HEK293 (cell line): ENCODE results near the gene CAMTA2.
A peak's percentile ranks its signal among the peaks of the same experiment; 100 is the strongest.

ENCODE experiments used
- EGR2 ChIP-seq: fragments of 450-650 bp; formaldehyde crosslinking; IDR thresholded peaks from 2 replicates; pipeline ENCODE4 v1.5.1; 2016; ENCODE audit warnings: low read depth, missing biosample characterization, missing genetic modification characterization
- GLI4 ChIP-seq: fragments of 450-650 bp; formaldehyde crosslinking; IDR thresholded peaks from 2 replicates; pipeline ENCODE4 v1.5.1; 2016; ENCODE audit warnings: missing biosample characterization, missing genetic modification characterization
- HOXD13 ChIP-seq: sonication (generic); formaldehyde crosslinking; IDR thresholded peaks from 2 replicates; pipeline ENCODE4 v1.8.0; 2022; ENCODE audit warnings: missing genetic modification reagents, borderline replicate concordance
- MEIS1 ChIP-seq: sonication (generic); formaldehyde crosslinking; IDR thresholded peaks from 2 replicates; pipeline ENCODE4 v1.8.1; 2022; ENCODE audit warnings: missing genetic modification reagents, mild to moderate bottlenecking, borderline replicate concordance
- MZF1 ChIP-seq: fragments of 450-650 bp; formaldehyde crosslinking; IDR thresholded peaks from 2 replicates; pipeline ENCODE4 v1.5.1; 2017; ENCODE audit warnings: missing biosample characterization, missing genetic modification characterization, borderline replicate concordance
- SALL2 ChIP-seq: fragments of 450-650 bp; formaldehyde crosslinking; IDR thresholded peaks from 2 replicates; pipeline ENCODE4 v1.5.0; 2017; ENCODE audit warnings: missing biosample characterization, mild to moderate bottlenecking, missing genetic modification characterization, borderline replicate concordance
- YY1 ChIP-seq: fragments of 450-650 bp; formaldehyde crosslinking; IDR thresholded peaks from 2 replicates; pipeline ENCODE4 v1.5.1; 2018; ENCODE audit warnings: missing biosample characterization, missing genetic modification characterization
- ZBTB7A ChIP-seq: fragments of 450-650 bp; formaldehyde crosslinking; IDR thresholded peaks from 2 replicates; pipeline ENCODE4 v1.5.1; 2016; ENCODE audit warnings: low read depth, missing biosample characterization, missing genetic modification characterization
- ZBTB8A ChIP-seq: fragments of 450-650 bp; formaldehyde crosslinking; IDR thresholded peaks from 2 replicates; pipeline ENCODE4 v1.5.1; 2016; ENCODE audit warnings: missing biosample characterization, missing genetic modification characterization
- ZFHX2 ChIP-seq: fragments of 450-650 bp; formaldehyde crosslinking; conservative IDR thresholded peaks from 2 replicates; pipeline ENCODE4 v1.5.1; 2016; ENCODE audit warnings: missing biosample characterization, missing genetic modification characterization
- ZNF169 ChIP-seq: fragments of 450-650 bp; formaldehyde crosslinking; IDR thresholded peaks from 2 replicates; pipeline ENCODE4 v1.5.1; 2016; ENCODE audit warnings: missing biosample characterization, missing genetic modification characterization
- ZNF23 ChIP-seq: fragments of 450-650 bp; formaldehyde crosslinking; IDR thresholded peaks from 2 replicates; pipeline ENCODE4 v1.5.1; 2016; ENCODE audit warnings: missing biosample characterization, missing genetic modification characterization, borderline replicate concordance
- ZNF292 ChIP-seq: fragments of 450-650 bp; formaldehyde crosslinking; IDR thresholded peaks from 2 replicates; pipeline ENCODE4 v1.5.1; 2016; ENCODE audit warnings: low read depth, missing biosample characterization, missing genetic modification characterization, borderline replicate concordance
- ZNF335 ChIP-seq: fragments of 450-650 bp; formaldehyde crosslinking; conservative IDR thresholded peaks from 2 replicates; pipeline ENCODE4 v1.5.1; 2016; ENCODE audit warnings: missing biosample characterization, missing genetic modification characterization
- ZNF433 ChIP-seq: fragments of 450-650 bp; formaldehyde crosslinking; IDR thresholded peaks from 2 replicates; pipeline ENCODE4 v1.5.1; 2016; ENCODE audit warnings: missing biosample characterization, missing genetic modification characterization, low read depth
- ZNF529 ChIP-seq: fragments of 450-650 bp; formaldehyde crosslinking; IDR thresholded peaks from 2 replicates; pipeline ENCODE4 v1.5.1; 2017; ENCODE audit warnings: missing genetic modification characterization, missing biosample characterization; ENCODE audit not compliant: insufficient replicate concordance
- ZNF530 ChIP-seq: fragments of 450-650 bp; formaldehyde crosslinking; IDR thresholded peaks from 2 replicates; pipeline ENCODE4 v1.5.1; 2016; ENCODE audit warnings: low read depth, missing biosample characterization, missing genetic modification characterization
- ZNF555 ChIP-seq: fragments of 450-650 bp; formaldehyde crosslinking; conservative IDR thresholded peaks from 2 replicates; pipeline ENCODE4 v1.5.1; 2017; ENCODE audit warnings: missing biosample characterization, mild to moderate bottlenecking, missing genetic modification characterization, inconsistent platforms
- ZNF600 ChIP-seq: fragments of 450-650 bp; formaldehyde crosslinking; IDR thresholded peaks from 2 replicates; pipeline ENCODE4 v1.5.1; 2016; ENCODE audit warnings: missing biosample characterization, missing genetic modification characterization
- ZNF623 ChIP-seq: fragments of 450-650 bp; formaldehyde crosslinking; IDR thresholded peaks from 2 replicates; pipeline ENCODE4 v1.5.1; 2016; ENCODE audit warnings: missing biosample characterization, missing genetic modification characterization
- ZNF776 ChIP-seq: fragments of 450-650 bp; formaldehyde crosslinking; IDR thresholded peaks from 2 replicates; pipeline ENCODE4 v1.5.0; 2017; ENCODE audit warnings: missing biosample characterization, missing genetic modification characterization, borderline replicate concordance
- ZNF777 ChIP-seq: fragments of 450-650 bp; formaldehyde crosslinking; IDR thresholded peaks from 2 replicates; pipeline ENCODE4 v1.5.1; 2017; ENCODE audit warnings: missing biosample characterization, missing genetic modification characterization, borderline replicate concordance
- ZNF791 ChIP-seq: fragments of 450-650 bp; formaldehyde crosslinking; IDR thresholded peaks from 2 replicates; pipeline ENCODE4 v1.5.1; 2016; ENCODE audit warnings: missing biosample characterization, missing genetic modification characterization
- ZNF792 ChIP-seq: fragments of 450-650 bp; formaldehyde crosslinking; IDR thresholded peaks from 2 replicates; pipeline ENCODE4 v1.5.1; 2016; ENCODE audit warnings: missing biosample characterization, missing genetic modification characterization
- TF ChIP-seq, protein P1 (sequence below): fragments of 450-650 bp; formaldehyde crosslinking; IDR thresholded peaks from 2 replicates; pipeline ENCODE4 v1.5.1; 2017; ENCODE audit warnings: missing biosample characterization, missing genetic modification characterization
- TF ChIP-seq, protein P2 (sequence below): fragments of 450-650 bp; formaldehyde crosslinking; conservative IDR thresholded peaks from 2 replicates; pipeline ENCODE4 v1.5.1; 2016; ENCODE audit warnings: low read depth, missing biosample characterization, missing genetic modification characterization
- TF ChIP-seq, protein P3 (sequence below): fragments of 450-650 bp; formaldehyde crosslinking; IDR thresholded peaks from 2 replicates; pipeline ENCODE4 v1.5.1; 2016; ENCODE audit warnings: missing biosample characterization, missing genetic modification characterization
- TF ChIP-seq, protein P4 (sequence below): fragments of 450-650 bp; formaldehyde crosslinking; IDR thresholded peaks from 2 replicates; pipeline ENCODE4 v1.5.1; 2016; ENCODE audit warnings: missing biosample characterization, missing genetic modification characterization
- TF ChIP-seq, protein P5 (sequence below): sonication (generic); formaldehyde crosslinking; IDR thresholded peaks from 2 replicates; pipeline ENCODE4 v1.8.1; 2022; ENCODE audit warnings: mild to moderate bottlenecking, moderate library complexity, missing genetic modification reagents

The CAMTA2 gene

GRCh38 chr17:4948166-4948930 is 39.1 kb downstream of the CAMTA2 start, which contains the start of gene PFN1 (continued):
- TF ChIP-seq ZNF23 (tag by site-specific recombination), result no peak
- TF ChIP-seq ZNF433 (tag by site-specific recombination), result 0 out of 2 replicates have a peak, but pooled peaks have one; percentile 5
- 0 out of 2 replicates have a peak, but pooled peaks have one; percentile 41 for TF ChIP-seq ZNF169
- peak; percentile 71; the same call in 1 of the 2 replicates for TF ChIP-seq ZNF777 (tag by site-specific recombination)
- TF ChIP-seq ZNF623 (tag by site-specific recombination), result 0 out of 2 replicates have a peak, but pooled peaks have one; percentile 4
- 0 out of 2 replicates have a peak, but pooled peaks have one; percentile 10 for TF ChIP-seq EGR2 (tag by site-specific recombination)
- 0 out of 2 replicates have a peak, but pooled peaks have one; percentile 37 for TF ChIP-seq GLI4 (tag by site-specific recombination)
- peak; percentile 65 for TF ChIP-seq ZBTB8A (tag by site-specific recombination)
- no peak; the same call in none of the 2 replicates for TF ChIP-seq ZNF600 (tag by site-specific recombination)
- TF ChIP-seq ZNF292 (tag by site-specific recombination), result no peak
- TF ChIP-seq, protein P1, sequence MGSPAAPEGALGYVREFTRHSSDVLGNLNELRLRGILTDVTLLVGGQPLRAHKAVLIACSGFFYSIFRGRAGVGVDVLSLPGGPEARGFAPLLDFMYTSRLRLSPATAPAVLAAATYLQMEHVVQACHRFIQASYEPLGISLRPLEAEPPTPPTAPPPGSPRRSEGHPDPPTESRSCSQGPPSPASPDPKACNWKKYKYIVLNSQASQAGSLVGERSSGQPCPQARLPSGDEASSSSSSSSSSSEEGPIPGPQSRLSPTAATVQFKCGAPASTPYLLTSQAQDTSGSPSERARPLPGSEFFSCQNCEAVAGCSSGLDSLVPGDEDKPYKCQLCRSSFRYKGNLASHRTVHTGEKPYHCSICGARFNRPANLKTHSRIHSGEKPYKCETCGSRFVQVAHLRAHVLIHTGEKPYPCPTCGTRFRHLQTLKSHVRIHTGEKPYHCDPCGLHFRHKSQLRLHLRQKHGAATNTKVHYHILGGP, result no peak
- TF ChIP-seq ZFHX2 (tag by site-specific recombination), result no peak
- no peak for TF ChIP-seq MEIS1
- peak; percentile 89 for TF ChIP-seq YY1 (tag by site-specific recombination)
- TF ChIP-seq SALL2, result no peak
- TF ChIP-seq, protein P2, sequence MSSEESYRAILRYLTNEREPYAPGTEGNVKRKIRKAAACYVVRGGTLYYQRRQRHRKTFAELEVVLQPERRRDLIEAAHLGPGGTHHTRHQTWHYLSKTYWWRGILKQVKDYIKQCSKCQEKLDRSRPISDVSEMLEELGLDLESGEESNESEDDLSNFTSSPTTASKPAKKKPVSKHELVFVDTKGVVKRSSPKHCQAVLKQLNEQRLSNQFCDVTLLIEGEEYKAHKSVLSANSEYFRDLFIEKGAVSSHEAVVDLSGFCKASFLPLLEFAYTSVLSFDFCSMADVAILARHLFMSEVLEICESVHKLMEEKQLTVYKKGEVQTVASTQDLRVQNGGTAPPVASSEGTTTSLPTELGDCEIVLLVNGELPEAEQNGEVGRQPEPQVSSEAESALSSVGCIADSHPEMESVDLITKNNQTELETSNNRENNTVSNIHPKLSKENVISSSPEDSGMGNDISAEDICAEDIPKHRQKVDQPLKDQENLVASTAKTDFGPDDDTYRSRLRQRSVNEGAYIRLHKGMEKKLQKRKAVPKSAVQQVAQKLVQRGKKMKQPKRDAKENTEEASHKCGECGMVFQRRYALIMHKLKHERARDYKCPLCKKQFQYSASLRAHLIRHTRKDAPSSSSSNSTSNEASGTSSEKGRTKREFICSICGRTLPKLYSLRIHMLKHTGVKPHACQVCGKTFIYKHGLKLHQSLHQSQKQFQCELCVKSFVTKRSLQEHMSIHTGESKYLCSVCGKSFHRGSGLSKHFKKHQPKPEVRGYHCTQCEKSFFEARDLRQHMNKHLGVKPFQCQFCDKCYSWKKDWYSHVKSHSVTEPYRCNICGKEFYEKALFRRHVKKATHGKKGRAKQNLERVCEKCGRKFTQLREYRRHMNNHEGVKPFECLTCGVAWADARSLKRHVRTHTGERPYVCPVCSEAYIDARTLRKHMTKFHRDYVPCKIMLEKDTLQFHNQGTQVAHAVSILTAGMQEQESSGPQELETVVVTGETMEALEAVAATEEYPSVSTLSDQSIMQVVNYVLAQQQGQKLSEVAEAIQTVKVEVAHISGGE (tag by site-specific recombination), result peak; percentile 92
- TF ChIP-seq, protein P3, sequence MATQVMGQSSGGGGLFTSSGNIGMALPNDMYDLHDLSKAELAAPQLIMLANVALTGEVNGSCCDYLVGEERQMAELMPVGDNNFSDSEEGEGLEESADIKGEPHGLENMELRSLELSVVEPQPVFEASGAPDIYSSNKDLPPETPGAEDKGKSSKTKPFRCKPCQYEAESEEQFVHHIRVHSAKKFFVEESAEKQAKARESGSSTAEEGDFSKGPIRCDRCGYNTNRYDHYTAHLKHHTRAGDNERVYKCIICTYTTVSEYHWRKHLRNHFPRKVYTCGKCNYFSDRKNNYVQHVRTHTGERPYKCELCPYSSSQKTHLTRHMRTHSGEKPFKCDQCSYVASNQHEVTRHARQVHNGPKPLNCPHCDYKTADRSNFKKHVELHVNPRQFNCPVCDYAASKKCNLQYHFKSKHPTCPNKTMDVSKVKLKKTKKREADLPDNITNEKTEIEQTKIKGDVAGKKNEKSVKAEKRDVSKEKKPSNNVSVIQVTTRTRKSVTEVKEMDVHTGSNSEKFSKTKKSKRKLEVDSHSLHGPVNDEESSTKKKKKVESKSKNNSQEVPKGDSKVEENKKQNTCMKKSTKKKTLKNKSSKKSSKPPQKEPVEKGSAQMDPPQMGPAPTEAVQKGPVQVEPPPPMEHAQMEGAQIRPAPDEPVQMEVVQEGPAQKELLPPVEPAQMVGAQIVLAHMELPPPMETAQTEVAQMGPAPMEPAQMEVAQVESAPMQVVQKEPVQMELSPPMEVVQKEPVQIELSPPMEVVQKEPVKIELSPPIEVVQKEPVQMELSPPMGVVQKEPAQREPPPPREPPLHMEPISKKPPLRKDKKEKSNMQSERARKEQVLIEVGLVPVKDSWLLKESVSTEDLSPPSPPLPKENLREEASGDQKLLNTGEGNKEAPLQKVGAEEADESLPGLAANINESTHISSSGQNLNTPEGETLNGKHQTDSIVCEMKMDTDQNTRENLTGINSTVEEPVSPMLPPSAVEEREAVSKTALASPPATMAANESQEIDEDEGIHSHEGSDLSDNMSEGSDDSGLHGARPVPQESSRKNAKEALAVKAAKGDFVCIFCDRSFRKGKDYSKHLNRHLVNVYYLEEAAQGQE, result no peak
- TF ChIP-seq ZNF776 (tag by site-specific recombination), result no peak
- no peak for TF ChIP-seq MZF1 (tag by site-specific recombination)
- TF ChIP-seq ZBTB7A, result peak; percentile 80
- TF ChIP-seq, protein P4, sequence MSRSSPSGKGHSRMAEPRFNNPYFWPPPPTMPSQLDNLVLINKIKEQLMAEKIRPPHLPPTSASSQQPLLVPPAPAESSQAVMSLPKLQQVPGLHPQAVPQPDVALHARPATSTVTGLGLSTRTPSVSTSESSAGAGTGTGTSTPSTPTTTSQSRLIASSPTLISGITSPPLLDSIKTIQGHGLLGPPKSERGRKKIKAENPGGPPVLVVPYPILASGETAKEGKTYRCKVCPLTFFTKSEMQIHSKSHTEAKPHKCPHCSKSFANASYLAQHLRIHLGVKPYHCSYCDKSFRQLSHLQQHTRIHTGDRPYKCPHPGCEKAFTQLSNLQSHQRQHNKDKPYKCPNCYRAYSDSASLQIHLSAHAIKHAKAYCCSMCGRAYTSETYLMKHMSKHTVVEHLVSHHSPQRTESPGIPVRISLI (tag by site-specific recombination), result no peak
- no peak for TF ChIP-seq ZNF555
- no peak for TF ChIP-seq HOXD13
- TF ChIP-seq ZNF792 (tag by site-specific recombination), result no peak
- TF ChIP-seq ZNF791 (tag by site-specific recombination), result no peak
- TF ChIP-seq ZNF529 (tag by site-specific recombination), result no peak
- no peak for TF ChIP-seq ZNF530
- TF ChIP-seq ZNF335, result peak; percentile 95
- TF ChIP-seq, protein P5, sequence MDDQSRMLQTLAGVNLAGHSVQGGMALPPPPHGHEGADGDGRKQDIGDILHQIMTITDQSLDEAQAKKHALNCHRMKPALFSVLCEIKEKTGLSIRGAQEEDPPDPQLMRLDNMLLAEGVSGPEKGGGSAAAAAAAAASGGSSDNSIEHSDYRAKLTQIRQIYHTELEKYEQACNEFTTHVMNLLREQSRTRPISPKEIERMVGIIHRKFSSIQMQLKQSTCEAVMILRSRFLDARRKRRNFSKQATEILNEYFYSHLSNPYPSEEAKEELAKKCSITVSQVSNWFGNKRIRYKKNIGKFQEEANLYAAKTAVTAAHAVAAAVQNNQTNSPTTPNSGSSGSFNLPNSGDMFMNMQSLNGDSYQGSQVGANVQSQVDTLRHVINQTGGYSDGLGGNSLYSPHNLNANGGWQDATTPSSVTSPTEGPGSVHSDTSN (CRISPR knock-in tag), result peak; percentile 89
